HG02798 (cell line): ENCODE measurements around the gene TFF3.

Source experiments
- ATAC-seq: cut with Tn5 transposase; IDR thresholded peaks from one replicate; pipeline ENCODE4 v1.9.1; 2021; ENCODE audit warnings: mild to moderate bottlenecking; ENCODE audit not compliant: unreplicated experiment, poor library complexity

The TFF3 gene

DNA sequence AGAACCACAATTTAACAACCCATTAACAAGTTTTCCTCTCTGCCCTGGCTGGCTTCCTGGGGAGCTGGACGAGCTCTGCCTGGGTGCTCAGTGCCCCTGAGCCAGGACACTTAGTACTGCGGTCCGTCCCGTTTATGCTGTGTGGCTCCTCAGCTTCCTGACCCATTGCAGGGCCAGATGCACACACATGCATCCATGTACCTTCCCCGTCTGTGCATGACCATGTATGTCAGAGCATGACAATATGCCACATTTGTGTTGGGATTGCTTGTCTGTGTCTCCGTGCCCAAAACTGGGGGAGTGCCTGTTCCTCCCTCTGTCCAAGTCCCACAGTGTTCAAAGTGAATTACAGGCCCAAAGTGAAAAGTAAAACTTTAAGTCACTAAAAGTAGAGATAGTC is 9.7 kb upstream of the TFF3 start:
- no peak for ATAC-seq

DNA sequence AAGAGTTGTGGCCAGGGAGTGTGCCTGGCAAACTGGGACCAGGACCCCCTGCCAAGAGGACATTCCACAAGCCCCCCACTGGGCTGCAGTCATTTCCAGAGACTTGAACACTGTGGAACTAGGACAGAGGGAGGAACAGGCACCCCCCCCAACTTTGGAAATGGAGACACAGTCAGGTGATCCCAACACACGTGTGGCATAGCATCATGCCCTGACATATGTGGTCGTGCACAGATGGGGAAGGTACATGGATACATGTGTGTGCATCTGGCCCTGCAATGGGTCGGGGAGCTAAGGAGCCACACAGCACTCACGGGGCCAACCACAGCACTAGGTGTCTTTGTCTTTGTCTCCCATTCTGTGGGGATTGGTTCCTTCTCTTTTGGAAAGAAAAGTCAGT is 6.6 kb upstream of the TFF3 start:
- no peak for ATAC-seq

DNA sequence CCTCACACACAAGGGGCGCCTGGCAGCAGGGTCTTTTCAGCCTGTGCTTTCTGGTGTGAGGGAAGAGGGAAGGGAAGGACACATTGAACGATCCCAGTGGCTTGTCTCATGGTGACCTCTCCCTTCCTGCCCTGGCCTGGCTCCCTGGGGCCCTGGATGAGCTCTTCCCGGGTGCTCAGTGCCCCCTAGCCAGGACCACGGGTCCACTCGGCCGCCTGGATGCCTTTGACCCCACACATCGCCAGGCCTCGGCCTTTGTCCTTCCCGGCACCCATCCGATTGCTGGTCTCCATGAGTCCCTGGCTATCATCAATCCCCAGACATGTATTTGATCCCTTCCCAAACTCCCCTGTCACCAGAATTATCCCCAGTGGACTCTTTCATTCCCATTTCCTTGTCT is 6.0 kb upstream of the TFF3 start:
- ATAC-seq = no peak

DNA sequence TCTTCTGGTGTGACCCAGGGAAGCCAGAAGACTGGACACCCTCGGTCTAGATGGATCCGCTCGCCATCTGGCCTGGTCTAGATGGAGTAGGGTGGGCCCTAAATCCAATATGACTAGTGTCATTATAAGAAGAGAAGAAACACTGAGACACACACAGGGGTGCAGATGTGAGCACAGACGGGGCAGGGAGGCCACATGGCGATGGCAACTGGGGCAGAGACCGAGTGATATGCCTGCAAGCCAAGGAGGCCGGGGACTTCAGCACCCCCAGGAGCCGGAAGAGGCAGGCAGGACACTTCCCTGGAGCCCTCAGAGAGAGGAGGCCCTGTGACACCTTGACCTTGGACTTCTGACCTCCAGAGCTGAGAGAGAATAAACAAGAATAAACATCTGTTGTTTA is 5.6 kb upstream of the TFF3 start:
- ATAC-seq = no peak

DNA sequence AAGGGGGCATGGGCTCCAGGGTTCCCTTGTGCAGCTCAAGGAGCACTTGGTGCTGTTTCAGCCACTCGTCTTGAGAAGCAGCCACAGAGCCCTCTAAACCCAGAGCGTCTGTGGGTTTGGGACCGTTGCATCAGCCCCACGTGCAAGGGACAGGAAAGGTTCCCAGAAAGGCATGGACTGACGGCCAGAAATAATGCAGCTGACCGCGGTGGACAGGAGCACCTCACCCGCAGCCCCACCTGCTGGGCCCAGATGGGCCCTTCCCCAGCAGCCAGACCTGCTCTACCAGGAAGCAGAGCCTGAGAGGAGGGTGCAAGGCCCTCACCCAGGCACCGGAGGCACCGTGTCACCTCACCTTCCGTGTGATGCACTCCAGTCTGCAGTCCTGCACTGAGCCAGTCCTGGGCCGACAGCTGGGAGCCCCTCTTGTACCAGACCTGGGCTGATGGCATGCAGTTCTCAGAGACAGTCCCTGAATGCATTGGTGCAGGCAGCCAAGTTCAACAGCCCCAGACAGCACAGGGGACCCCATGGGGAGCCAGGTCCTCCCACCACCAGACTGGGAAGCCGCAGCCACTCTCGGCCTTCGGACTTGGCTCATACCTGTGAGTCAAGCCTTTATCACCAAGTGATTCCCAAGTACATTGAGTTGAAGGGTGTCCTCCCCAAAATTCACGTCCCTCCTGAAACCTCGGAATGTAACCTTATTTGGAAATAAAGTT is 4.8 kb upstream of the TFF3 start:
- ATAC-seq = no peak

DNA sequence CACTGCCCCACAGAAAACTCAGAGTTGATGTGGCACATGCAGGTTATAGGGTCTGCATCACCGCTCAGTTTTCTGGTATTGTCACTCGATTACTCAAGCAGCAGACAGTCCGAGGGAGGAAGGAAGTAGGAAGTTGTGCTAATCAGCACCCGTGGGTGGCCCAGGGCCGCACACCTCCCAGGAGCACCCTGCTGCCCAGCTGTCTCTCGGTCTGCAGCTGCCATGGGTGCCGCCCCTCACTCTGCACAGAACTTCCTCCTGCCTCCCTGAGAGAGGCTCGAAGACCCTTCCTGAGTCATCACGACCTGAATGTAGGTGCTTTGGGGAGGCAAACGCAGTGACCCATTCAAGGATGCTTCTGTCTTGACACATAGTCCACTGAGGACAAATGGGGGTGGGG is 4.2 kb upstream of the TFF3 start:
- no peak for ATAC-seq

DNA sequence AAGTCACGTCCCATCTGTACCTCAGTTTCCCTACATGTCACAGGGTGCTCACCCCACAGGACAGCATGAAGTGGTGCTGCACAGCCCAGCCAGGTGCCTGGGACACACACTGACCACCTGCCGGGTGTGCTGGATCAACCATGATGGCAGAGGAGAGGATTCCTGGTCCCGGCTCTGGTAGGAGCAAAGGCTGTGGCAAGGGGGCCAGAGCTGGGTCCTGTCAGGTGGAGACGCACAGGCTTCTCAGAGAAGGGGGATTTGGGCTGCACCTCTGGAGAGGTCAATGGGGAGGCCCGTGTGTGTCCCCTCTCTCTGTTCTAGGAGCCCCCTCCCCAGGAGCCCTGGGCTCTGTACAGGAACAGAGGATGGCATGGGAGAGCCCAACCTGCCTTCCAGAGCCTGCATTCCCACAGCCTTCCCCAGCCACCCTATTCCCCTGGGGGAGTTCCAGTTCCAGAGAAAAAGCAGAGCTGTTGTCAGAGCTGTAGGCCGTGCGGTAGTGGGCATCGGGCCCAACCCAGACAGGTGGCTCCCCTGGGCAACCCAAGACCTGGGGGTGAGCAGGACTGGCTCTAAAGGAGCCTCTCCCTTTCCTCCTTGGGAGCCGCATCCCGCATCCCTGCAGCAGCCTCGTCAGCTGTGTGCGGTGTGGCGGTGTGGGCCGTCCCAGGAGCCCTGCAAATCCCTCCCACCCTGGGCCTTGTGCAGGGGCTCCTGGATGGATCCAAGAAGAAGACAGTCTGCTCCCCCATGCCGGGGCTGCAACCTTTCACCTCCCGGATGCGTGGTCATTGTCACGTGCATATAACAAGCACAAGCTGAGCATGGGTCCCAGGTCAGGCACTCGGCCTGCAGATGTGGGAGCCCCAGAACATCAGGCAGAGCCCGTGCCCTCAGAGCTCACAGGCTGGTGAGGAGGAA is 2.9 kb upstream of the TFF3 start:
- no peak for ATAC-seq

DNA sequence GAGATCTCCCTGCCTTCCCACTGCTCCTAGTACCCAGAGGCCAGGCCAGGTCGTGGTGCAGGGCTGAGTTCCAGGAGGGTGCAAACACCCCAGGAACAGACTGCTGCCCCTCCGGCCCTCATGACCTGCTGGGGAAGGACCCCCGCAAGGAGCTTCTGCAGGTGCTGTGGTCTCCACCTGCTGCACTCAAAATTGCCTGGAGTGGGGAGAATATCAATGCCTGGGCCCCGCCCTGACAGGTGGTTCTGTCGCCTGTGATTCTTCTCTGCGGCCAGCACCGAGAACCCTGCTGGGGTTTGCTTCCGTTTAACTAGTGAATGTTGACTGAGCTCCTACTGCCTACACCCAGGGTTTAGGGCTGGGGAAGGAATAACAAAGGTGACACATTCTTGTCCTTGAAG is 2.1 kb upstream of the TFF3 start:
- no peak for ATAC-seq

DNA sequence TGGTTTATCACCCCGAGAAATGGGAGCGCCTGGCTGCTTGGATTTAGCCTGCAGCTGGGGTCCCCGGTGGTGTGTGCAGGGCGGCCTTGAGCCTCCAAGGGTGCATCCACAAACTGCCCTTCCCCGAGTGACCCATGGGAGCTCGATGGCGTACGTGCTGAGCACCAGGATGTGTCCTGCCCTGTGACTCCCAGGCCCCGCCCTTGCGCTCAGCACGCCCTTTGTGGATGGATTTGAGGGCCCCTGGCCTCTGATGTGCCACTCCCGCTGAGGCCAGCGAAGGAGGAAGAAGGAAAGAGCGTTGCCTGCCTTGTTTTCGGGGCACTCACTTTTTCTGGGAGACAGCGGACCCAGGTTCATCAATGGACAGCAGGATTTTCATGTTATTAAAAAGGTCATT is 1.7 kb upstream of the TFF3 start:
- no peak for ATAC-seq

DNA sequence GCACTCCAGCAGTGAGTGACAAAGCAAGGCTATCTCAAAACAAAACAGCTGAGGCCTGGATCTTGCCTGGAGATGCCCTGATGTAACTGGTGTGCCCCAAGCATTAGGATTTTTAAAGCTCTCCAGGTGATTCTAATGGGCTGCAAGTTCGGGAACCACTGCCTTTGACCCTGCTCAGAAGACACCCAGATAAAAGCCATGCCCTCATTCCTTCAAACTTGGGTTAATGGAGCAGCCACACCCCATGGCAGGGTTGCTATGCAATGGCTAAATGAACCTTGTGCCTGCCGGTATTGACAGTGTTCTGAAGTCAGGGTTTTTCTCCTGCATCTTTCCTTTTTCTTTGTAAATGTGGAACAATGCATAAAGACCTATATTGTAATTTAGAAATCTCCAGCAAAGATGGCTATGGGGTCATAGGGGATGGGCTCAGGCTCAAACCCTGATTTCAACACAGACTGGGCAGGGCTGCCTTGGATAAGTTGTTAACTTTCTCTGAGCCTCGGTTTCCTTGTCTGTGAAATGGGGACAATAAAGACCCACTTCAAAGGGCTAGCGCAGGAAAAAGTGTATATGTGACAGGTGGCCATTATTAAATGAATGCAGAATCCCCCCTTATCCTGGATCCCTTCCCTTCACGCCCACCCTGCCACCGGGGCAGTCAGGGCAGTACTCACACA is 453 bp downstream of the TFF3 start:
- ATAC-seq = no peak

DNA sequence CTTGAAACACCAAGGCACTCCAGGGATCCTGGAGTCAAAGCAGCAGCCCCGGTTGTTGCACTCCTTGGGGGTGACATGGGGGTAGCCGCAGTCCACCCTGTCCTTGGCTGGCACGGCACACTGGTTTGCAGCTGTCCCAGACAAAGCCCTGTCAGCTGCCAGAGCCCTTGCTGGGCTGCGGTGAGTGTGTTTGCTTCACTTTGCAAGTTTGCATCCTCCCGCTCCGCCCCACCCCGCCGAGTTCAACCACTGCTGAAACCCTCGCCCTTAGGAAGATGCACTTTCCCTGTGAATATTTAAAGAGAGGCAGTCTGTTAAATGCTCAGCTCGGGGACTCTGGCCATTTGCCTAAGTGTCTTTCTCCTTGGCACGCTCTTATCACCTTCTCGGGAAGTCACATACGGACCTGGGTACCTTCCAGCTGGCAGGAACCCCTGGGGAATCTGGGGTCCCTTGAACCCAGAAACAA is 1.7 kb downstream of the TFF3 start:
- no peak for ATAC-seq

DNA sequence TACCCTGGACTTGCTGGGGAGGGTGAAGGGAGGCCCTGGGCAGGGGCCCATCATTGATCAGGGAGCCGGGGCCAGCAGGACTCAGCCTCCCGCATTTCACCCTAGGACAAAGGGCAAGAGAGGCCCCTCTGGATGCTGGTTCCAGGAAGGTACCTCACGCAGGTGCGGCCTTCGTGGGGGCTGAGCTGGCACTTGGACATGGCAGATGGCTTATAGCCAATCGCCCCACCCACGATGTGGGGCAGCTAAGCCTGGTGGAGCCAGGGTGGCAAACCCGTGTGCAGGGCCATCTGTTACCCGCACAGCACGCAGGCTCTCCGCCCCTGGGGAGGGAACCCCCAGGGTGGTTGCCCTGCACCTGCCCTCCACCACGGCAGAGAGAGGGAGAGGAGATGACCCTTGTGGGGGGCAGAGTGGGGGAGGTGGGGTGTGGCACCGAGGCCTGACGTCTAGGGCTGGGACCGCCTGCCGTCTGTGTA is 2.5 kb downstream of the TFF3 start:
- no peak for ATAC-seq

DNA sequence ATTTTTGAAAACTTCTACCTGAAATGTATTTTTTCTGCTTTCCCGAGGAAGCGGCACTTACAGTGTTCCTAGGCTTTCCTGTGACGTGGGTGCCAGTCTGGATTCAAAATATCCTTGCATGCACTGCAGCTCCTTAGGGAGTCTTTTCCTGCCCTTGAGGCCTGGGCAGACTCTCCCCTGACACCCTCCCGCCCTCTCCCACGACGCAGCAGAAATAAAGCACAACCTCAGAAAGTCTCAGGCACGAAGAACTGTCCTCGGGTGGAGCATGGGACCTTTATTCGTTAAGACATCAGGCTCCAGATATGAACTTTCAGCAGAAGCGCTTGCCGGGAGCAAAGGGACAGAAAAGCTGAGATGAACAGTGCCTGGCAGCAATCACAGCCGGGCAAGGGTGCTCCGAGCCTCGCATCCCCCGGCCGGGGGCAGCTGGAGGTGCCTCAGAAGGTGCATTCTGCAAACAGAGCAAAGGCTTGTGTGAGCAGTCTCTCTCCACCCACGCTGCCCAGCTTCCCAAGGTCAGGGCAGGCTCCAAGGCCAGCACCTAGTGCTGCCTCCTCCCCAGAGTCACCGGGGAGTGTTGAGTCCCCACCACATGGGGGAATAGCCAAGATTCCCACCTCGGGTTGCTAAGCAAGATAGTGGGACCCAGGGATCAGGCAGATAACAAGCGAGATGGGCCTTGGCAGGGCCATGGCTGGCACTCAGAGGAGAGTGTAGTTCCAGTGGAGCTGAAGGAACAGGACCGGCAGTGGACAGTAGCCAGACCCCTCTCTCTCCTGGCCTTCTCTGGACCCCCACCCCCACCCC is 3.2 kb downstream of the TFF3 start:
- no peak for ATAC-seq

DNA sequence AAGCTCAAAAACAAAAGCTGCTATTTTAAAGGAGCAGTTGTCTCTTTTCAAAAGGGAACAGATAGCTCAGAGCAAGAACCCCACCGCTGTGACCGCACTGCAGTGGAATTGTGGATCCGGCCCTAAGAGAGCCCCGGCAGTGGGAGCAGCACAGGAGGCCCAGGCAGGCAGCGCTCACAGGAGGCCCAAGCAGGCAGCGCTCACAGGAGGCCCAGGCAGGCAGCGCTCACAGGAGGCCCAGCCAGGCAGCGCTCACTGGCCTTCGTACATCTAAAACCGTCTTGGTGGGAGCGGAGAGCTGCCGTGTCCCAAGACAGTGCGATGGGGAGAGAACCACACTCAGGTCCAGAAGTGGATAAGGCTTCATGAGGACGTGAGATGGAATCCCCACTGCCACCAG is 4.0 kb downstream of the TFF3 start:
- ATAC-seq = no peak

DNA sequence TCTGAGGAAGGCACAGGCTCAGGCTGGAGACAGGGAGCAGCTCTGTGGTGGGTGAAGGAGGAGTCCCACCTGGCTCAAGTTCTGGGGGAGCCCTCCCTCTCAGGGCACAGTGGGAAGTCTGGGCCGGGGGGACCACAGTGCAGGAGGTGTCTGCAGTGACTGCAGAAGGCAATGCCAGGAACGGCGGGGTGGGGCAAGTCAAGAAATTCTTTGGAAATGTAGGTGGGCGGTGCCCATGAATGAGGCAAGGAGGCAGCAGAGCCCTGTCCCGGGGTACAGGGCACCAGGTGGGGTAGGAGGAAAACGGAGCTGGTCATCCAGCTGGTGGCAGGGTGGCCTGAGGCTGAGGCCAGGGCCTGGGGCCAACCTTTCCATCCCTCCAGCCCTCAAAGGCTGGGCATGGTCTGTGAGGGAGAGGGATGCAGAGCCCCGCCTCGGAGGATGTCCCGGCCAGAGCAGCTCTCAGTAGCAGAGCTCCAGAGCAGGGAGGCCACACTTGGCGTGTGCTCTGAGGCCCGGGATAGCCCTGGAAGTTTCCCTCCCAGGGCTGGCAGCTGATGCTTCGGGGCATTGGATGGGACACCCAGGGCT is 4.7 kb downstream of the TFF3 start:
- ATAC-seq = no peak

DNA sequence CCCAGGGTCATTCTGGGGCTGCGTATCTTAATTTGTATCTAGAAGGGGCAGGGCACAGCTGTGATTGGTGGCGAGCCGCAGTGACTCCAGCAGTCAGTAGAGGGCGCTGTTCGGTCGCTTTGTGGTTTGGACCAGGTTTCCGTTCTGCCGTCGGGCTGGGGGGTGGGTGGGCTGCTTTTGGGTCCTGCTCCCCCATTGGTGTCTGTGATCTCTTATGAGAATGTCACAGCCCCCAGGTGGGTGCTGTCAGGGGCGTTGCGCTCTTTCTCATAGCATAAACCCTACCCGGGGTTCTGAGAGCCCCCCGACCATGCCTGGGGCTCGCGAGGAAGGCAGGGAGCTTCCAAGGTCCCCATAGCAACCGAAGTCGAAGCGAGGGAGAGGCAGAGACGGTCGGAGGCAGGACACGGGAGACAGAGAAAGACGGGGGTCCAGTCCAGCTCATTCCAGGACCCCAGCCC is 5.4 kb downstream of the TFF3 start:
- ATAC-seq = no peak

DNA sequence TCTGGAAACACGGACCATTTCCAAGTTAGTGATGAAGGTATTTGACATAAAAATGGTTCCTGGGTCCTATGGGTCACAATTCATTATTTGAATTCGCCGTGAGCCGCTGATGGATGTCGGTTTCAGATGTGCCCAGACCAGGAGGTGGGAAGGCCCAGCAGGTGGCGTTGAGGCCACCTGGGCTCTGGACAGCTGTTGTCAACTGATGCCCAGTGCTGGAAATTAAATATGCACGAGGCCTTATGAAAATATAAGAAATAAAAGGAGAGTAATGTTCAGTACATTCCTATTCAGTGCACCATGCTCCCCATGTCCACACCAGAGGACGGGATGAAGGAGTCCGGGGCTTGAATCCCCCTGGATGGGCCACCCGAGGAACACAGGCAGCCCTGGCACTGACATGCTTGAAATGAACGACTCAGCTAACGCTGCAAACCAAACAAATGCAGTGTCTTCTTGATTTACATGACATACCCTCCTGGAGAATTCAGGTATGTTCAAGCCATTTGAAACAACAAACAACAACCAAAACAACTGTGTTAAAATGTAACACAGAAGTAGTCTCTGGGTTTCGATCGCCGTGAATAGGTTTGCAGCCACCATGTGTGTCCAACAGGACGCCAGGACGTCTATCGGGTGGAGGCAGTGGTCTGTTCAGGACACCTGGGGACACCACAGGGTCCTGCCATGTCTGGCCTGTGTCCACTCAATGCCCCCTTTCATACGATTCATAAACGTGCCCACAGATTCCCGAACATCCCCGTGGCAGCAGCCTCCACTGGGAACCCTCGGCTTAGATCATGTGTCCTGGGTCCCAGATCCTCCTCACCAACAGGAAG is 6.1 kb downstream of the TFF3 start:
- ATAC-seq = no peak

DNA sequence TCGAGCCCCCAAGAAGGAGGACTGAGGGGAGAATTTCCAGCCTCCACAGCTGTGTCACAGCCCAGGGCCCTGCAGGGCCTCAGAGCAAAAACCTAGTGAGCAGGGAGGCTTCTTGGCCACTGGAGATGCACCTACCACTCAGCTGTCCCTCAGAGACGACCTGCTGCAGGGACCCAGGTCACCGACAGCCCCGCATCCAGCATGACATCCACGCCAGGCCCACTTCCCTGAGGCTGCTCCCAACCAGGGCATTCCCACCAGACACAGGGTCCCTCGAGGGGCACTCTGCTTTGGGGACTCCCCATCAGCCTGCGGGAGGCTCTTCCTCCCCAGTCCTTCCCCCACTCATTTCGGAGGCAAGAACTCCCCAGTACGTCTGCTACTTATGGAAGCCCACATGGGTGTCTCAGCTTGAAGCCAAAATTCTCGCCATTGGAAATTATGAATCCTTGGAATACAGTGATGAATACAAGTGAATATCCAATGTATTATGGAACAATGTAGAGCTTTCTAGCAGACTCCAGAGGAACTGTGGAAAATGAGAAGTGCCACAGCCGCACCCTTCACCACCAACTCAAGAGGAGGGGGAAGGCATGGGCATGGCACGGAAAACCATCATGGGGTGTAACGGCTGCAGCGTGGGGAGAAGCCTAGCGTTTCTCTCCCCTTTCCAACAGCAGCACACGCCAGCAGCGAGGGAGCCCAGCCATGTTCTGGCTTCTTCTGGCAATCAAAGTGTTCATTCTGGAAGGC is 6.9 kb downstream of the TFF3 start:
- ATAC-seq = no peak
